Stimulated activated CD4-positive, alpha-beta T cell treated with anti-CD3 and anti-CD28 coated beads, Interleukin-1b, Interleukin-23, amount 100 ng/mL, for 4 hours (primary cell): ENCODE results near the gene ATP9A.
"Not testable (repeated sequence)": the region's sequence is repeated elsewhere in the genome, so short reads cannot be mapped to it uniquely, and the experiment has no call there.

ENCODE experiments used
- DNase-seq, 2 donors: peaks; one replicate each; pipeline ENCODE4 v3.0.0-alpha.2; 2020; ENCODE audit warnings: low read depth in 2 of 2

ATP9A gene

DNA sequence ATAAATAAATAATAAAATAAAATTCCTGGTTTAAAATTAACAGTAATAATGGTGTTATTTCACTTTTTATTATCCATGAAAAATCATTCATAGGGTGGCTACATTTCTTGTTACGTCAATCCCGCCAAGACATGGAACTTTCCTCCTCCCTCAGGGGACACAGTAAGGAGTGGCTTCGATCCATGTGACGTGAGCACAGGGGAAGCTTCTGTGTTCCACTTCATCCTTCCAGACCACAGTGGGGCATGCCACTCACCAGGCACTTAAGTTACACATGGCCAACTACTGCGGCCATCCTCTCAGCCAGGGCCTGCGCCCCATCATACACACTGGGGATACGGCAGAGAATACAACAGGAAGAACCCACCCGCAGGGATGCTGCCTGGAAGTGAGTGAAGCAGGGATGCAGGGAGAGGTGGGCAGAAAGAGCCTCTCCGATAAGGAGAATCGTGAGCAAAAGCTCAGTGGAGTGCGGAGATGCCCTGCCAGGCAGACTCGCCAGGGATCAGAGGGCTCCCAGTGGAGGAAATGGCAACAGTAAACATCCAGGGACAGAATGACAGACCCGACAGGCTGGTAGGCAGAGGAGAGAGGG, 75.3 kb downstream of the ATP9A start:
- DNase-seq = no peak

DNA sequence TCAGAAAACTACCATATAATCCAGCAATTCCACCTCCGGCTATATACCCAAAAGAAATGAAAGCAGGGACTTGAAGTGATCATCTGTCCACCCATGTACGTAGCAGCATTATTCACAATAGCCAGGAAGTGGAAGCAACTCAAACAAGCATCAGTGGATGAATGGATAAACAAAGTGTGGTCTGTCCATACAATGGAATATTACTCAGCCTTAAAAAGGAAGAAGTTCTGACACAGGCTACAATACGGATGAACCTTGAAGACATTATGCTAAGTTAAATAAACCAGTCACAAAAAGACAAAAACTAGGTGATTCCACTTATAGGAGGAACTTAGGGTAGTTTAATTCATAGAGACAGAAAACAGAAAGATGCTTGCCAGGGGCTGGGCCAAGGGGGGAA, 76.5 kb downstream of the ATP9A start:
- no peak for DNase-seq

DNA sequence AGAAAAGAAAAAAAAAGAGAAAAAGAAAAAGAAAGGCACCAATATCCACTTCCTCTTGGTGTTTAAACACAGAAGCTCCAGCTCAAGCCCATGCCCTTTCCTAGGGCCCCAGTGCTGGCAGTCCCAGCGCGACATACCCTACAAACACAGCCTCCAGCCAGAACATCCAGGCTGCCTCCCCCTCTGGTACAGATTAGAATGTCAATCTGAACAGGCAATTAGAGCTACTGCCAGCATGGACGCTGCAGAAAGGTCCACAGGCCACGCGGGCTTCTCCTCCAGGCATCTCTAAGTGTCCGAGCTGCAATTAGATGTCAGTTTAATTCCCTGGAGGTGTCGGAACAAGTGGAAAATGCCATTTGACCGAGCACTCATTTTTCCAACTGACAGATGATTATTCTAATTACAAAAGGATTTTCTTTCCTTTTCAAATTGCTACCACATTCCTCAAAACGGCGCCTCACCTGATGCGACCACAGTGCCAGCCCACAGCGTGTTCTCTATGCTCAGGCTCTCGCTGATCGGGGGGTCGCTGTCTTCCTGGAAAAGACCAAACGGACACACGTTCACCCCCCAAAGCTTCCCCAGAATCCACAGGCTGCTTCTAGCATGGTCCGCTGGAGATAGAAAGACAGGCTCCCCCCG, 79.5 kb downstream of the ATP9A start:
- DNase-seq = no peak

DNA sequence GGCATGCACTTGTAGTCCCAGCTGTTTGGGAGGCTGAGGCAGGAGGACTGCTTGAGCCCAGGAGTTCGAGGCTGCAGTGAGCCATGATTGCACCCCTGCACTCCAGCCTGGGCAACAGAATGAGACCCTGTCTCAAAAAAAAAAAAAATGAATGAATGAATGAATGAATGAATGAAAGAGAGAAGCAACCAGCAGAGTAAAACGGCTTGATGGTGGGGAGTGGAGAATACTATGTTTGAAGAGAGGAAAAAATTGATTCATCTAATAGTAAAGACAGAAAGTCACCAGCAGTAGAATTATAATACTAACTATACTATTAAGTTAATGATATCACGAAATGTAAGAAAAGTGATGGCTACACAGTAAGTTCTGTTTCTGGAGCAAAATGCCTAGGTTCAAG, 80.6 kb downstream of the ATP9A start:
- DNase-seq = no peak

DNA sequence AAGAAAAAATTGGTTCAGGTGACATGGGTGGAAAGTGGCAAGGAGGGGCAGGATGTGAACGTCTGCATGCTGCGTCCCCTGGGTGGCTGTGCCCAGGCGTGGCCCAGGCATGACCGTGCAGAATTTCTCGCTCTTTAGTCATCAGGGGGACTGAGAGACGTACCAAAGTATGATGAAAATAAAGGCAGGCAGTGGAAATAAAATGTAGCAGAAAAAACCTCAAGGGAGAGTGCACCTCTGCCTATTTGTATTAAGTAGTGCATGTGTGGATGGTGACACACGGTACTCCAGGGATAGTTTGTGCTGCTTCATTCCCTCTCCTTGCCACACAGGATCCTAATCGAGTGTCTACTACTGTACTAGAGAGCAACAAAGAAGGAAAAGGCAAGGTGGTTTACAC, 81.1 kb downstream of the ATP9A start:
- no peak for DNase-seq

DNA sequence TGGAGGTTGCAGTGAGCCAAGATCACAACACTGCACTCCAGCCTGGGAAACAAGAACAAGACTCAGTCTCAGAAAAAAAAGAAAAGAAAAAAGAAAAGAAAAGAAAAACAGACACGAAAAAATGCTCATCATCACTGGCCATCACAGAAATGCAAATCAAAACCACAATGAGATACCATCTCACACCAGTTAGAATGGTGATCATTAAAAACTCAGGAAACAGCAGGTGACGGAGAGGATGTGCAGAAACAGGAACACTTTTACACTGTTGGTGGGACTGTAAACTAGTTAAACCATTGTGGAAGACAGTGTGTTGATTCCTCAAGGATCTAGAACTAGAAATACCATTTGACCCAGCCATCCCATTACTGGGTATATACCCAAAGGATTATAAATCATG, 82.7 kb downstream of the ATP9A start:
- DNase-seq = not testable (repeated sequence)

DNA sequence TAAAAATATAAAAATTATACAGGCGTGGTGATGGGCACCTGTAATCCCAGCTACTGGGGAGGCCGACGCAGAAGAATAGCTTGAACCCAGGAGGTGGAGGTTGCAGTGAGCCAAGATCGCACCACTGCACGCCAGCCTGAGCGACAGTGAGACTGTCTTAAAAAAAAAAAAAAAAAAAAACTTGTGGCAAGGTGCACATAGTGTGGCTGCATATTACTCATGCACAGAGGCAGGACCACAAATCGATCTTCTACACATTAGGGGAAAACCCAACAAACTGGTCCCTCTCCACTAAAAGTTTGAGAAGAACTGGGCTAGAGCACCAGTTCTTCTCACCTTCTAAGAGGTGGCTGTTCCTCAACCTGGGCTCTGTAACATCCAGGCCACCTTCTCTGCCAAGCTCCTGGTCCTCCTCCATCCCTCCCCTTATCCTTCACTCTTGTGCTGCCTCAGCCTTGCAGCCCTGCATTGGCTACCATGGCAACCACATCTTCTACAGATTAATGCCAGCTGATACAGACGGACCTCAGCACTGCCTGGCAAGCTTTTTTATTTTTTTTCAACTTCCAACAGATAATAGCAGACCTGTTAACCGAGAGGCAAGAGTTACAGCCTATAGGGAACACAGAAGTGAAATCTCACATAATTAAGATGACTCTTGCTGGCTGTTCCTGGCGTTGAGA, 88.0 kb downstream of the ATP9A start:
- DNase-seq = no peak

DNA sequence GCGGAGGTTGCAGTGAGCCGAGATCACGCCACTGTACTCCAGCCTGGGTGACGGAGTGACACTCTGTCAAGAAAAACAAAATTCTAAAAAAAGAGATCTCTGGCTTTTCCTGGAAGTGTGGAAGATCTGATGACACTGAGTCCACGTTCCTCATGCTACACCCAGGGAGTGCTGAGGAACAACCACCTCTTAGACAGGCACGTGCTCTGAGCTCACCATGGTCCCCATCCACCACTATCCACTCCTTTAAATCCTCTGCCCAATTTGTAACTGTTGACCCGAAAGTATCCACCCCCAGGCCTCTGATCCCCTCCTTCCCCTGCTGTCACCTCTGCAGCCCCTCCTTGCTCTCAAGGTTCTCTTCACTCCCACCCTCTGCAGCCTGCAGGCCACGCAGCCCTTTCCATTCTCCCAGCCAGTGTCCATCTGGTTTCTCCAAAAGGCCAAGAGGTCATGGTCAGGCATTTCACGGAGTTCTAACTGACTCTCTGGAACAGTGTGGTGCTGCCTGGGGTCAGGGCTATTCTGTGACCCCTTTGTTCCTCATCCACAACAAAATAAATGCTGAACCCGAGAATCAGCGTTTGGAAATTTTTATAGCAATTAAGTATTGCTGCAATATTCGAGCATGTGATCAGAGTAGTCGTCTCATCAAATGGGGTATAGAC, 88.8 kb downstream of the ATP9A start:
- DNase-seq = no peak

DNA sequence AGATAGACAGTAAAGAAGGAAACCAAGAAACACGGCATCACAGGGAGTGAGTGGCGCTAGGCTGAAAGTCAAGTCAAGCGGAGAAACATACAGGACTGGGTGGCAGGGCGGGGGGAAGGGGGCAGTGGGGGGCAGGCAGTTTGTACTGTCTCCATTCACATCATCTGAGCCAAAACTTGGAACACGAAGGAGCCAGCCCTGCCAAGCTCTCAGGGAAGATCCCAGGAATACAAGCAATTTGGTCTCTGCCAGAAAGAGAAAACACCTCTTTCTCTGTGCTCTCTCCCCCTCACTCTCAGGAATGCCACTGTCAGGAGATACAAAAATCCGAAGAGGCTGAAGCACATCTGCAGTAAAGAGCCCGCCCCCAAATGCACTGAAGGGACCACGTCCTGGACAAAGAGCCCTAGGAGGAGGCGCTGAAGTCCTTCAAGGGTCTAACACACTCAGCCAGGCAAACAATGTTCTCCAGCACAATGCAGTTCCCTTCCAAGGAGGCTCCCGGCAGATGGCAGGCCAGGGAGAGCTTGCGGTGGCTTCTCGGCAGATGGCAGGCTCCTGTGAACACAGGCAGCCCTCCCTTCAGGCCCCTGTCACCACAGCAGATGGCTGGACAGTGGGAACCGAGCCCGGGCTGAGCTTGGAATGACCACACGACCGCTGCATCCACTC, 90.0 kb downstream of the ATP9A start:
- DNase-seq = no peak

DNA sequence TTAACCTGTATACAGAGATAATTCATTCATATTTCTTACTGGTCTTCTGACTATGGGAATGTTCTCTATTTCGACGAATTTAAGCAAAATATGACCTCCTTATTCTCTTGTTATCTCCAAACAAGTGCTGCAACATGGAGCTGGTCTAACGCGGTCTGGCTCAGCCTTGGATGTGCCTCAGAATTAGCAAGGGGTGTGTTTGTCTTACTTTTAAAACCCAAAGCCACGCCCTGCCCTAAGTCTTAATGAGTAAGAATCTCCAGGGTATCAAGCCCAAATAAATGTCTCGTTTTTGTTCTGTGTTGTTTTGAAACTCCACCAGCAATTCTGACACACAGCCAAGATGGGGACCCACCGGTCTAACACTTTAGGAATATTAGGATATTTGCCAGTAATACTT, 99.2 kb downstream of the ATP9A start:
- DNase-seq = no peak

DNA sequence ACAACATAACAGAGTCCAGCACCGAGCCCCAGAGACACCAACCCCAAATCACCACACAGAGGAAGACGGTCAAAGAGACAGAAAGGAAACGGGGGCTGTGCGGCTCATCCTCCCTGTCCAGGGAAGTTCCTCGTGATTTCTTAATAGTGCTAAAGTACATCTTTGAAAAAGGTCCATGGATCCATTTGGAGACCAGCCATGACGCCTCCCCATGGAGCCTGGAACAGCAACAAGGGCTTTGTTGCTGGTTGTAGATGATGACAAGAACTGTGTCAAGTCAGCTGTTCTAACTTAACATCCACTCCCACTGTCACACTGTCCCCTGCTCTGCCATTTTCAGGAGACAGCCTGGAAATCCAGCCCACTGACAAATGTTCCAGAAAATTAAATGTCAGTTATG, 99.7 kb downstream of the ATP9A start:
- DNase-seq = no peak

DNA sequence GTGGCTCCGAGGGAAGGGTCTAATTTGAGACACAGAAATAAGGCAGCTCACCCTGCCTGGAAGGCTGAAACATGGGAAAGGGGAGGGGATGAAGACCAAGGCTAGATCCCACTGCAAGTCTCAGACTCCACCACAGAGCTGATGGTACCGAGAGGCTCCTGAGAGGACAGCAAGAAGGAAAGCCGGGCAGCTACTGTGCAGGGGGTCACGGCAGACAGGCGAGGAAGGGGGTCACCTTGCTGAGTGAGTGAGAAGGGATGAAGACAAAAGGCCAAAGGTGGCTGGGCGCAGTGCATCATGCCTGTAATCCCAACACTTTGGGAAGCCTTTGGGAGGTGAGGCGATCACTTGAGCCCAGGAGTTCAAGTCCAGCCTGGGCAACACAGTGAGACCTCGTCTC, 100.7 kb downstream of the ATP9A start:
- no peak for DNase-seq

DNA sequence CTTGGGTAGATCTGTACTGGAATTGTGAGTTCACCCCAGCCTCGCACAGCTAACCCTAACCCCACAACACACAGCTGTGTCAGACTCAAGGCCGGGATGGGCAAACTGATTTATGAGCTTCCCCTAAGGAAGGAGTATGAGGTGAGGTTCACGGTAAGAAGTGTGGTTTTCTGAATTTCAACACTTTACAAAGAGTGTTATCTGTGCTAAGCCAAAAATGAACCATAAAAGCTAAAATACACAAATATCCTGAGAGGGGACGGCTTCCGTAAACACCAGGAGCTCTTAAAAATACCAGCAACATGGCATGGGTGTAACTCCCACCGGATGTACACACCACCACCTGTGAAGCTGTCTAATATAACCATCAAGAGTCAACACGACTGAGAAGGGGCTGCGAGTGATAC, 101.2 kb downstream of the ATP9A start:
- no peak for DNase-seq

DNA sequence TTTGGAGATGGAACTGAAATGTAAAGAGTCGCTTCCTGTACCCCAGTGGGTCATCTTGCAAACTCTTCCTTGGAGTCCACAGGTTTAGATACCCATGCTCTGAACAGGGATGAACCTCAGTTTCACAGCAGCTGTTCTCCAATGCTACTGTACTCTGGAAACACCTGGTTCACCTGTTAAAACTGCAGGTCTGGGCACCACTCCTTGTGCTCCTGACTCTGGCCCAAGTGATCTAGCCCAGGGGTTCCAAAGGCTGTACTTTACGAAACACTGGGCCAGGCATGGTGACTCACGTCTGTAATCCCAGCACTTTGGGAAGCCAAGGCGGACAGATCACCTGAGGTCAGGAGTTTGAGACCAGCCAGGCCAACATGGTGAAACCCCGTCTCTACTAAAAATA, 102.1 kb downstream of the ATP9A start:
- no peak for DNase-seq

DNA sequence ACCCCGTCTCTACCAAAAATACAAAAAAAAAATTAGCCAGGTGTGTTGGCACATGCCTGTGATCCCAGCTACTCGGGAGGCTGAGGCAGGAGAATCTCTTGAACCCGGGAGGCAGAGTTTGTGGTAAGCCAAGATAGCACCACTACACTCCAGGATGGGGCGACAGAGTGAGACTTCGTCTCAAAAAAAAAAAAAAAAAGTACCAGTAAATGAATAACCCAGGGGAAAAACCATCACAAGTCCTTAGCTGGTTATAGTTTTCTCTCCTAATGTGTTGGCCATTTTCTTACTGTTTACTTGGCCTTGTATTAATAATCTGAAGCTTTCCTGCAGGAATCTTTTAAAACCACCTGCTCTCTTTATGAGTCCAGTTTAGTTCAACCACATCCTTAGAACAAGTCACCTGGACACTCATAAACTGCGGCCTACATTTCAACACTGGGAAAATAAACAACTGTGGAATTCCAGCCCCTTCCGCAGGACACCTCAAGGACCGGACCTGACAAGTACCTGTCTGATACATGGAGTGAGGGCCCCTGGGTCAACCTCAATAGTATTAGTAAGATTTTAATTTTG, 102.6 kb downstream of the ATP9A start:
- no peak for DNase-seq

DNA sequence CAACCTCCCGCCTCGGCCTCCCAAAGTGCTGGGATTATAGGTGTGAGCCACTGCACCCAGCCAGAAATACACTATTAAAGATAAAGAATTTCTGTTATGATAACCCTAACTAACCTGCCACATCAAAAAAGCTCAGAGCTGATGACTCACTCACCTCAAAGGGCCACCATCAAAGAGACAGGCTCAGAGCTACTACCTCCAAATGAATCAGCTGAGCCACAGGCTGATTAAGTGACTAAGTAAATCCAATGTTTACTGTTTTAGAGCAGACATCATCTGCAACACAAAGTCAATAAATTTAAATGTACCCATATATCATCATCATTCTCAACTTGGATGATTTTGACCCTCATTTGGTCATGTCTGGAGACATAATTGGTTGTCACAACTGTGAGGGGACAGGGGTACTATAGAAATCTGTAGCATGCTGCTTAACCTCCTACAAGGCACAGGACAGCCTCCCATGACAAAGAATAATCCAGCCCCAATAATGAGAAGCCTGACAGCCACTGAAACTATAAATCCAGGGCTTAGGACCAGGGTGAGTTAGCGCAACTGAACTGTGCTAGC, 106.5 kb downstream of the ATP9A start:
- DNase-seq = peak in 1 of 2 donors; percentile 28

DNA sequence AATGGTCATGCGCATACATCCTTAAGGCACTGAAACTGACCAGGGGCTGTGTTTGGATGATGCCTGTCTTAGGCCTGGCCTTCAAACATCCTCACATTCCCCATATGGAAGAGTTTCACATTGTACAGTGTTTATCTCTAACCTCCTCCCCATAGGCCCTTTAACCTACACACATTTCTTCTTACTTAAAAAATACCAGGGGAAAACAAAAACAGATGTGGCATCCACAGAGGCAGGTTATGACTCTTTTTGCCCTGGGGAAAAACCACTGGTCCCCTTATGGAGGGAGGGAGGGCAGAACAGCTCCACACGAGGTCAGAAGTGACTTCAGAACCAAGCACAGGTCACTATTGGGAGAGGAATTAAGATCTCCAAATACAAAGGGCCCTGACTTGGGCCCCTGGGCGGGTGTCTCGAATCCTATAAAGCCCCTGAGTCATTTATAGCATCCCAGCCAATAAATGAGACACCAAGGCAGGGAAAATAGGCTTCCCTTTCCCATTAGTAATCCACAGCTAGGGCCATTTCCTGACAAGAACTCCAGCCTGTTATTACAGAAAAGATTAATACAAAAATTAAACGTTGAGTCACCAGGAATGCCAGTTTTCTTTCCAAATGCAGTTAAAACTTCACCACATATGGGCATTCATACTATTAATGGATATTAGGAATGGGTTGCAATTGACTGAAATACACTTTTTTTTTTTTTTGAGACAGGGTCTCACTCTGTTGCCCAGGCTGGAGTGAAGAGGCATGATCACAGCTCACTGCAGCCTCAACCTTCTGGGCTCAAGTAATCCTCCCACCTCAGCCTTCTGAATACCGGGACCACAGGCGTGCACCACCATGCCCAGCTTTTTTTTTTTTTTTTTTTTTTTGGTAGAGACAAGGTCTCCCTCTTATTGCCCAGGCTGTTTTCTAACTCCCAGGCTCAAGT, 107.2 kb downstream of the ATP9A start:
- DNase-seq = no peak

DNA sequence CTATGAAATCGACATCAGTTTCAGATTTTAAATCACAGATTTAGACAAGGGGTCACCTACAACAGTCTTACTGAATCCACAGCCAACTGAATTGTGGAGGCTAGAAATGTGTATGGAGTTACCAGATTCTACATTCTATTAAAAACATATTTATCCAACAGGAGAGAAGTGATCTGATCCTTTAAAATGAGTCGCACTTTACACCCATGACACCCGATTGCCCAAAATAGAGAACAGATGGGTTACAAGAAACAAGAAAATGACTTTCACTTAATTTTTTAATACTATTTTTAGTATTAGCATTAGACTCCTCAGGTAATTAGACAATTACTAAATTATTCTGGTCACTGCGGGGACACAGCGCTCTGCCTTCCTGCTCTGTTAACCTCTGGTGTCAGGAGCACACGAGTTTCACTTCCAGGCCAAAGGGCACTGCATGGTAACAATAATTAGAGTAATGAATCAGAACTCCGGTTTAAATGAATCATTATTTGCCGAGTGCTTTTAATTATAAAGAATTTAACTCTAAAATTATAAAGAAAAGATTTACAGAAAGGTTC, 108.6 kb downstream of the ATP9A start:
- DNase-seq = no peak

DNA sequence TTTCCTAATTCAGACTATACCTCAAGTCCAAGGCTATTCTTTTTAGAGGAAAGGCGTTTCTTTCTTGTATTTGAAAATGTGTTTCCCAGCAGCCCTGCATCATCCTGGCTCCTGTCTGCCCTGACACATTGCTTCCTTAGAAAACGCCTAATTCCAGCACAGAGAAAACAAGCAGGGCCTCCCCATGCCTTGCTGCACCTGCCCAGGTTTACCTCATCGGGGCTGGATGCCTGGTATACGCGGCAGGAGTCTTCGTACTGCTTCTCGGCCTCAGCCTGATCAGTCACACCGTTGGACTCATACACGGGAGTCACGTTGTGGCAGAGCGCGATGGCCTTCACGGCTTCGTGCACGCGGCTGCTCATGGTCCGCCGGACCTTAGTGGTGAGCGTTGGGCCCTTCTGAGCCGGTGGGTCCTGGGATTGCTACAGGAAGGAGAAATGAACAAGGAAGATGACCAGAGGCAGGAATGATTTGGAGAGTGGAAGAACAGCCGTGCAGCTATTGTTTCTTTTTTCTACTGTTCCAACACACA, 111.4 kb downstream of the ATP9A start:
- DNase-seq = no peak

DNA sequence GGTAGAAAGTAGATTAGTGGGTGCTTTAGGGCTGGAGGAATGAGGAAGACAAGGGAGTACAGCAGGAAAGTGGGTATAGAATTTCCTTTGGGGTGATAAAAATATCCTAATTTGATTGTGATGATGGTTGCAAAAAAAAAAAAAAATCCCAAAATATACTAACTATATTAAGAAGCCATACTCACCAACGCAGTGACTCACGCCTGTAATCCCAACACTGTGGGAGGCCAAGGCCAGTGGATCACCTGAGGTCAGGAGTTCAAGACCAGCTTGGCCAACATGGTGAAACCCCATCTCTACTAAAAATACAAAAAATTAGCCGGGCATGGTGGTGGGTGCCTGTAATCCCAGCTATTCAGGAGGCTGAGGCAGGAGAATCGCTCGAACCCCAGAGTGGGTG, 112.1 kb downstream of the ATP9A start:
- not testable (repeated sequence) for DNase-seq
